Transverse colon (tissue), 4 donors: ENCODE data around the gene GRB7.

Experiments used
- CTCF ChIP-seq, 5 experiments: fragments of 200-600 bp in 3 of 5; fragments of 450-650 bp in 2 of 5; sonication (generic) in 3 of 5; IDR thresholded peaks; 1 replicate in 2 of 5; 2 replicates in 3 of 5; pipeline ENCODE4 v1.5.1; 2016 to 2017; ENCODE audit warnings: antibody characterized with exemption in 5 of 5, inconsistent platforms in 3 of 5, mild to moderate bottlenecking in 2 of 5, moderate library complexity in 1 of 5
- EP300 ChIP-seq: sonication (generic); formaldehyde crosslinking; IDR thresholded peaks from one replicate; pipeline ENCODE4 v1.6.1; 2017; ENCODE audit warnings: antibody characterized with exemption, low read depth
- POLR2A ChIP-seq: fragments of 450-650 bp; IDR thresholded peaks from one replicate; pipeline ENCODE4 v1.6.1; 2016; ENCODE audit warnings: antibody characterized with exemption, mild to moderate bottlenecking, moderate library complexity
- POLR2AphosphoS5 ChIP-seq, 3 donors: sonication (generic); formaldehyde crosslinking; IDR thresholded peaks; one replicate each; pipeline ENCODE4 v1.6.1; 2016; ENCODE audit warnings: antibody characterized with exemption in 3 of 3

- TF ChIP-seq CTCF (IDR thresholded peaks at IDR 0.05) (no peak), EP300 (no peak), POLR2A (no peak), POLR2AphosphoS5 (IDR thresholded peaks at IDR 0.05) (no peak)
Measured at GRCh38 chr17:39777534-39778365, 40.0 kb downstream of the GRB7 start.
